OCI-M1 (cell line): ENCODE data around the gene CCT8L2.
"Not testable (repeated sequence)": the region's sequence is repeated elsewhere in the genome, so short reads cannot be mapped to it uniquely, and the experiment has no call there.

ENCODE experiments used
- DNase-seq: peaks from one replicate; lab custom pipeline; 2025; lab: John Stamatoyannopoulos, UW

Gene CCT8L2

DNA sequence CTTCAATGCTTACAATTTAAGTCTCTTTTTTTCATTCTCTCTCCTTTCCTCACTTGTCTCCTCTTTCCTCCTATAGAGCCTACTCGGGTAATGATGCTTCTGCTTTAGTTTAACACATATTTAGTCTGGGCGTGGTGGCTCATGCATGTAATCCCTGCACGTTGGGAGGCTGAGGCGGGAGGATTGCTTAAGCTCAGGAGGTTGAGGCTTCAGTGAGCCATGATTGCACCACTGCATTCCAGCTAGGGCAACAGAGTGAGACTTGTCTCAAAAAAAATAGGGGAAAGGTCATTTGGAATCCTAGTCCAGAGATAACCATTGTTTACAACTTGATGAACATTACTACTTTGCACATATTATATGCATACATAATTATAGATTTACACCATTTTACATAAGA is 1.4 kb upstream of the CCT8L2 start:
- DNase-seq, result no peak

GRCh38 chr22:16592231-16592630 is 379 bp downstream of the CCT8L2 start:
- not testable (repeated sequence) for DNase-seq

DNA sequence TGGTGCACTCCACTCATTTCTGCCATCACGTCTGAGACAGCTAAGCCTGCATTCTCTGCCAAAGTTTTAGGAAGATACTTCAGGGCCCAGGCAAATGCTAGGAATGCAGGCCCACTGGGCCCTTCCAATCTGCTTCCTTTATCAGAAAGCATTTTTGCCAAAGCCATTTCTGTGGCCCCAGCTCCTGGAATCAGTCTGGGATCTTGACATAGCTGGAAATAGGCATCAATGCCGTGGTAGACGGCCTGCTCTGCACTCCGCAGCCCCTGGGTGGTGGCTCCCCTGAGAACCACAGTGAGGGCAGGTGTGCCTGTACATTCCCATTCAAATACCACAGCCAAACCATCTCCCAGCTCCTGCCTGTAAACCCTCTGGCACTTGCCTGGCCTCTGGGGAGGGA is 1.5 kb downstream of the CCT8L2 start:
- DNase-seq, result not testable (repeated sequence)

GRCh38 chr22:16586991-16587390 is 5.6 kb downstream of the CCT8L2 start:
- no peak for DNase-seq

GRCh38 chr22:16586170-16586569 is 6.4 kb downstream of the CCT8L2 start:
- DNase-seq, result no peak

DNA sequence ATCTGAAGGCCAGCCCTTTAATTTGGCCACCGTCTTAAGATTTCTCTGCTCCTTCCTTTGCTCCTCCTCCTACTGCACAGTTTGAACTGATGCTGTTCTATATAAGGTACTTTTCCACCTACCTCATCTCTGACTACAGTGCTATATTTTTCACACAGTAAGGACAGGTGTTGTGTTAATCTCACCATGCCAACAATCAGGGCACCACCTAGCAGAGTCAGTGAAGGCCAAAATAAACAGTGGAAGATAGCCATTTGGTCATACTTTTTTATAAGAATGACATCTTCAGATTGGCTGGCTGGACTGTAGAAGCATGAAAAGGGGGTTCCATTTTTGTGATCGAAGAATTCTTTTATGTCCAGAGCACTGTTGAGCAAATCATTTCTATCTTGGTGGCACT is 11.7 kb downstream of the CCT8L2 start:
- DNase-seq, result not testable (repeated sequence)

- peak; percentile 22 for DNase-seq
These were observed 23.3 kb downstream of the CCT8L2 start for GRCh38 chr22:16569240-16569834.

DNA sequence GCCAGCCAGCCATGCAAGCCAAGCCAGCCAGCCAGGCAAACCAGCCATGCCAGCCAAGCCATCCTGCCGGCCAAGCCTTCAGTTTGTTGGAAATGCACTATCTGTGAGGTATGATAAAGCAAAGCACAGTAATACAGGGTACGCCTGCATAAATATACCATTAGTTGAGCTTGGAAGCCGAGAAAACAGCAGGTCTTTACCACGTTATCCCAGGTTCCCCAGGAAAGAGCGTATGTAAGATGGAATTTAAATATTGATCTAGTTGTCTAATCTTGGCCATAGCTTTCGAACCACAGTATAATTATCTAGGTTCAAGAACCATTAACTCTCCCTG is 24.2 kb downstream of the CCT8L2 start:
- DNase-seq, result no peak

DNA sequence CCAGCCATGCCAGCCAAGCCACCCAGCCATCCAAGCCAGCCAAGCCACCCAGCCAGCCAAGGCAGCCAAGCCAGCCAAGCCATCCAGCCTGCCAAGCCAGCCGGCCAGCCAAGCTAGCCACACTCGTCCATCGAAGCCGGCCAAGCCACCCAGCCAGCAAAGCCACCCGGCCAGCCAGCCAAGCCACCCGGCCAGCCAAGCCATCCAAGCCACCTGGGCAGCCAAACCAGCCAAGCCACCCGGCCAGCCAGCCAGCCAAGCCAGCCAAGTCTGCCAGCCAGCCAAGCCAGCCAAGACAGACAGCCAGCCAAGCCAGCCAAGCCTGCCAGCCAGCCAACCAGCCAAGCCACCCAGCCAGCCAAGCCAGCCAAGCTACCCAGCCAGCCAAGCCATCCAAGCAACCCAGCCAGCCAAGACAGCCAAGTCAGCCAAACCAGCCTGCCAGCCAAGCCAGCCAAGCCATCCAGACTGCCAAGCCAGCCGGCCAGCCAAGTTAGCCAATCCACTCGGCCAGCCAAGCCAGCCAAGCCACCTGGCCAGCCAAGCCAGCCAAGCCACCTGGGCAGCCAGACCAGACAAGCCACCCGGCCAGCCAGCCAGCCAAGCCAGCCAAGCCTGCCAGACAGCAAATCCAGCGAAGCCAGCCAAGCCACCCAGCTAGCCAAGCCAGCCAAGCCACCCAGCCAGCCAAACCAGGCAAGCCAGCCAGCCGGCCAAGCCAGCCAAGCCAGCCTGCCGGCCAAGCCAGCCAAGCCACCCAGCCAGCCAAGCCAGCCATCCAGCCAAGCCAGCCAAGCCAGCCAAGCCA is 24.8 kb downstream of the CCT8L2 start:
- DNase-seq, result not testable (repeated sequence)

GRCh38 chr22:16566421-16567151 is 26.0 kb downstream of the CCT8L2 start:
- not testable (repeated sequence) for DNase-seq

DNA sequence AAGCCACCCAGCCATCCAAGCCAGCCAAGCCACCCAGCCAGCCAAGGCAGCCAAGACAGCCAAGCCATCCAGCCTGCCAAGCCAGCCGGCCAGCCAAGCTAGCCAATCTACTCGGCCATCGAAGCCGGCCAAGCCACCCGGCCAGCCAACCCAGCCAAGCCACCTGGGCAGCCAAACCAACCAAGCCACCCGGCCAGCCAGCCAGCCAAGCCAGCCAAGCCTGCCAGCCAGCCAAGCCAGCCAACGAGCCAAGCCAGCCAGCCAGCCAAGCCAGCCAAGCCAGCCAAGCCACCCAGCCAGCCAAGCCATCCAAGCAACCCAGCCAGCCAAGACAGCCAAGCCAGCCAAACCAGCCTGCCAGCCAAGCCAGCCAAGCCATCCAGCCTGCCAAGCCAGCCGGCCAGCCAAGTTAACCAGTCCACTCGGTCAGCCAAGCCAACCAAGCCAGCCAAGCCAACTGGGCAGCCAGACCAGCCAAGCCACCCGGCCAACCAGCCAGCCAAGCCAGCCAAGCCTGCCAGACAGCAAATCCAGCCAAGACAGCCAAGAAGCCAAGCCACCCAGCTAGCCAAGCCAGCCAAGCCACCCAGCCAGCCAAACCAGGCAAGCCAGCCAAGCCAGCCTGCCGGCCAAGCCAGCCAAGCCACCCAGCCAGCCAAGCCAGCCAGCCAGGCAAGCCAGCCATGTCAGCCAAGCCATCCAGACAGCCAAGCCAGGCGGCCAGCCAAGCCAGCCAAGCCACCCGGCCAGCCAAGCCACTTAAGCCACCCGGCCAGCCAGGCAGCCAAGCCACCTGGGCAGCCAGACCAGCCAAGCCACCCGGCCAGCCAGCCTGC is 26.8 kb downstream of the CCT8L2 start:
- DNase-seq, result not testable (repeated sequence)

DNA sequence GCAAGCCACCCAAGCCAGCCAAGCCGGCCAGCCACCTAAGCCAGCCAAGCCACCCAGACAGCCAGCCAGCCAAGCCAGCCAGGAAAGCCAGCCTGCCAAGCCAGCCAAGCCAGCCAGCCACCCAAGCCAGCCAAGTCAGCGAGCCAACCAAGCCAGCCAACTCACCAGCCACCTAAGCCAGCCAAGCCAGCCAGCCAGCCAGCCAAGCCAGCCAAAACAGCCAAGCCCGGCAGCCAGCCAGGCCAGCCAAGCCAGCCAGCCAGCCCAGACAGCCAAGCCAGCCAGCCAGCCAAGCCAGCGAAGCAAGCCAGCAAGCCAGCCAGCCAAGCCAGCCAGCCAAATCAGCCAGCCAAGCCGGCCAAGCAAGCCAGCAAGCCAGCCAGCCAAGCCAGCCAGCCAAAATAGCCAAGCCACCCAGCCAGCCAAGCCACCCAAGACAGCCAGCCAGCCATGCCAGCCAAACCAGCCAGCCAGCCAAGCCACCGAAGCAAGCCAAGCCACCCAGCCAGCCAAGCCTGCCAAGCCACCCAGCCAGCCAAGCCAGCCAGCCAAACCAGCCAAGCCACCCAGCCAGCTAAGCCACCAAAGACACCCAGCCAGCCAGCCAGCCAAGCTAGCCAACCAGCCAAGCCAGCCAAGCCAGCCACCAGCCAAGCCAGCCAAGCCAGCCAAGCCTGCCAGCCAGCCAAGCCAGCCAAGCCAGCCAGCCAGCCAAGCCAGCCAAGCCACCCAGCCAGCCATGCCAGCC is 27.6 kb downstream of the CCT8L2 start:
- not testable (repeated sequence) for DNase-seq

- DNase-seq, result no peak
These were observed 28.8 kb downstream of the CCT8L2 start for GRCh38 chr22:16563555-16564520.

GRCh38 chr22:16562711-16563554 is 29.7 kb downstream of the CCT8L2 start:
- no peak for DNase-seq

- not testable (repeated sequence) for DNase-seq
These were observed 31.4 kb downstream of the CCT8L2 start for GRCh38 chr22:16561093-16561658.

- not testable (repeated sequence) for DNase-seq
These were observed 32.0 kb downstream of the CCT8L2 start for GRCh38 chr22:16560651-16561050.

GRCh38 chr22:16559996-16560395 is 32.6 kb downstream of the CCT8L2 start:
- DNase-seq, result not testable (repeated sequence)

DNA sequence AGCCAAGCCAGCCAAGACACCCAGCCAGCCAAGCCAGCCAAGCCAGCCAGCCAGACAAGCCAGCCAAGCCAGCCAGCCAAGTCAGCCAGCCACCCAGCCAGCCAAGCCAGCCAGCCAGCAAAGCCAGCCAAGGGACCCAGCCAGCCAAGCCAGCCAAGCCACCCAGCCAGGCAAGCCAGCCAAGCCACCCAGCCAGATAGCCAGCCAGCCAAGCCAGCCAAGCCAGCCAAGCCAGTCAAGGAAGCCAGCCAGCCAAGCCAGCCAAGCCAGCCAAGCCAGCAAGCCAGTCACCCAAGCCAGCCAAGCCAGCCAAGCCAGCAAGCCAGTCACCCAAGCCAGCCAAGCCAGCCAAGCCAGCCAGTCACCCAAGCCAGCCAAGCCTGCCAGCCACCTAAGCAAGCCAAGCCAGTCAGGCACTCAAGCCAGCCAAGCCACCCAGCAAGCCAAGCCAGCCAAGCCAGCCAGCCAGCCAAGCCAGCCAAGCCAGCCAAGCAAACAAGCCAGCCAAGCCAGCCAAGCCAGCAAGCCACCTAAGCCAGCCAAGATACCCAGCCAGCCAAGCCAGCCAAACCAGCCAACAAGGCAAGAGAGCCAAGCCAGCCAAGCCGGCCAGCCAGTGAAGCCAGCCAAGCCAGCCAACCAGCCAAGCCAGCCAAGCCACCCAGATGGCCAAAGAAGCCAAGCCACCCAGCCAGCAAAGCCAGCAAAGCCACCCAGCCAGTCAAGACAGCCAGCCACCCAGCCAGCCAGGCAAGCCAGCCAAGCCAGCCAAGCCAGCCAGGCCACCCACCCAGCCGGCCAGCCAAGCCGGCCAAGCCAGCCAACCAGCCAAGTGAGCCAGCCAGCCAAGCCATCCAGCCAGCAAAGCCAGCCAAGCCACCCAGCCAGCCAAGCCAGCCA is 33.3 kb downstream of the CCT8L2 start:
- no peak for DNase-seq
